Neutrophil (primary cell): ENCODE data around the gene PBX2.

Experiments used
- H3K27ac ChIP-seq: fragments of 200-600 bp; sonication (generic); 2 replicates; pipeline ENCODE4 v1.5.1; 2016; ENCODE audit warnings: mild to moderate bottlenecking, moderate library complexity
- H3K27me3 ChIP-seq: fragments of 200-600 bp; sonication (generic); 2 replicates; pipeline ENCODE4 v1.6.0; 2016; ENCODE audit warnings: mild to moderate bottlenecking
- H3K36me3 ChIP-seq: fragments of 200-600 bp; sonication (generic); 2 replicates; pipeline ENCODE4 v1.5.1; 2017
- H3K4me1 ChIP-seq, 2 experiments: fragments of 200-600 bp in 1 of 2; sonication (generic) in 1 of 2; 1 replicate in 1 of 2; 2 replicates in 1 of 2; pipeline versions ENCODE4 v1.5.1 to v1.6.1; 2013 to 2016; ENCODE audit warnings: low read depth in 1 of 2, low read length in 1 of 2, mild to moderate bottlenecking in 1 of 2, moderate library complexity in 1 of 2; ENCODE audit not compliant: control insufficient read depth in 1 of 2, insufficient read depth in 1 of 2
- H3K4me3 ChIP-seq, 2 experiments: fragments of 200-600 bp in 1 of 2; sonication (generic) in 1 of 2; 1 replicate in 1 of 2; 2 replicates in 1 of 2; pipeline ENCODE4 v1.5.1; 2013 to 2016; ENCODE audit warnings: low read depth in 1 of 2, low read length in 1 of 2, mild to moderate bottlenecking in 1 of 2, moderate library complexity in 1 of 2
- H3K9me3 ChIP-seq: fragments of 200-600 bp; sonication (generic); 2 replicates; pipeline ENCODE4 v1.5.1; 2016
- CTCF ChIP-seq: fragments of 200-600 bp; sonication (generic); IDR thresholded peaks from 2 replicates; pipeline ENCODE4 v1.5.1; 2016; ENCODE audit warnings: antibody characterized with exemption

Gene PBX2

GRCh38 chr6:32210191-32210601, 20.2 kb upstream of the PBX2 start:
- Histone ChIP-seq H3K4me3 (no peak overlapping the region), H3K27ac (no peak overlapping the region), H3K4me1 (no peaks in the 10 kb centered on the region), H3K36me3 (no peaks in the 10 kb centered on the region), H3K9me3 (no peaks in the 10 kb centered on the region), H3K27me3 (peaks cover 7% of the 10 kb centered on the region)
- TF ChIP-seq CTCF = no peak

- Histone ChIP-seq H3K36me3 (no peaks in the 10 kb centered on the region), H3K27me3 (peaks cover 19% of the 10 kb centered on the region), H3K4me1 (no peaks in the 10 kb centered on the region), H3K9me3 (no peaks in the 10 kb centered on the region), H3K4me3 (no peak overlapping the region), H3K27ac (no peak overlapping the region)
- no peak for TF ChIP-seq CTCF
Measured at GRCh38 chr6:32208996-32209395, 19.0 kb upstream of the PBX2 start.

GRCh38 chr6:32204268-32204715, 14.3 kb upstream of the PBX2 start:
- no peak overlapping the region for H3K27ac ChIP-seq
- peaks cover 34% of the 10 kb centered on the region for H3K27me3 ChIP-seq
- no peaks in the 10 kb centered on the region for H3K36me3 ChIP-seq
- H3K4me1 ChIP-seq = peaks cover 0 to 2% of the 10 kb centered on the region in 2 experiments
- no peak for TF ChIP-seq CTCF
- no peaks in the 10 kb centered on the region for H3K9me3 ChIP-seq
- H3K4me3 ChIP-seq = no peak overlapping the region

- H3K4me1 ChIP-seq = peaks cover 0 to 2% of the 10 kb centered on the region in 2 experiments
- no peak overlapping the region for H3K4me3 ChIP-seq
- H3K36me3 ChIP-seq = no peaks in the 10 kb centered on the region
- no peaks in the 10 kb centered on the region for H3K9me3 ChIP-seq
- peaks cover 34% of the 10 kb centered on the region for H3K27me3 ChIP-seq
- no peak overlapping the region for H3K27ac ChIP-seq
- TF ChIP-seq CTCF = no peak
Measured at GRCh38 chr6:32203426-32204267, 13.6 kb upstream of the PBX2 start.

GRCh38 chr6:32202186-32202585, 12.2 kb upstream of the PBX2 start:
- no peaks in the 10 kb centered on the region for H3K9me3 ChIP-seq

More at GRCh38 chr6:32202186-32202585, 12.2 kb upstream of the PBX2 start:
- no peak overlapping the region for H3K4me3 ChIP-seq
- H3K27me3 ChIP-seq = peaks cover 34% of the 10 kb centered on the region
- H3K27ac ChIP-seq = no peak overlapping the region
- peaks cover 4 to 6% of the 10 kb centered on the region in 2 experiments for H3K4me1 ChIP-seq
- no peaks in the 10 kb centered on the region for H3K36me3 ChIP-seq
- no peak for TF ChIP-seq CTCF
